T-cell (primary cell): ENCODE results near the gene CNTNAP2. TPM values are rescaled to one million over a fixed set of nuclear protein-coding genes. Genes with fewer than 3 reads are reported as not detected.

Experiments used
- ATAC-seq, 4 experiments: fragments of 200-7000 bp in 3 of 4; fragments of 150-1000 bp in 1 of 4; cut with Tn5 transposase; replicated peaks in 1 of 4; 1 replicate in 3 of 4; 2 replicates in 1 of 4; pipeline ENCODE4 v1.10.0; 2021; ENCODE audit warnings: moderate library complexity in 3 of 4, mild to moderate bottlenecking in 2 of 4, moderate number of reproducible peaks in 1 of 4
- CTCF ChIA-PET, 2 donors: fragments of 300-600 bp; sonication (Branson Sonifier 250); formaldehyde crosslinking; loops; one replicate each; lab custom pipeline; 2022; ENCODE audit warnings: antibody characterized with exemption in 2 of 2; lab: Charles Lee
- POLR2A ChIA-PET, 2 donors: fragments of 300-600 bp; sonication (Branson Sonifier 250); formaldehyde crosslinking; loops; one replicate each; lab custom pipeline; 2022; ENCODE audit warnings: antibody characterized with exemption in 2 of 2; lab: Charles Lee
- DNase-seq, 35 experiments: peaks; one replicate each; pipeline versions ENCODE4 v3.0.0 to v3.0.0-alpha.2; 2013 to 2023
- H3K27ac ChIP-seq: one replicate; pipeline ENCODE4 v1.5.1; 2013; ENCODE audit warnings: low read length
- H3K27me3 ChIP-seq, 2 experiments: replicated peaks in 1 of 2; 1 replicate in 1 of 2; 2 replicates in 1 of 2; pipeline versions ENCODE4 v1.6.1 to v1.7.0; 2013; ENCODE audit warnings: low read length in 1 of 2, mixed read lengths in 1 of 2; ENCODE audit not compliant: control insufficient read depth in 2 of 2, insufficient read depth in 2 of 2; ENCODE audit errors: extremely low read depth in 1 of 2
- H3K36me3 ChIP-seq, 2 donors: 1 replicate in 1 of 2; 2 replicates in 1 of 2; pipeline versions ENCODE4 v1.6.1 to v1.7.0; 2013; ENCODE audit warnings: low read length in 1 of 2; ENCODE audit not compliant: control insufficient read depth in 2 of 2, insufficient read depth in 1 of 2; ENCODE audit errors: extremely low read depth in 1 of 2
- H3K4me1 ChIP-seq, 2 experiments: 1 replicate in 1 of 2; 2 replicates in 1 of 2; pipeline versions ENCODE4 v1.6.1 to v1.7.0; 2013; ENCODE audit warnings: low read length in 2 of 2, mixed read lengths in 1 of 2; ENCODE audit not compliant: insufficient read depth in 2 of 2, control insufficient read depth in 1 of 2; ENCODE audit errors: extremely low read depth in 1 of 2
- H3K4me3 ChIP-seq, 2 donors: 1 replicate in 1 of 2; 2 replicates in 1 of 2; pipeline versions ENCODE4 v1.5.1 to v1.7.0; 2013; ENCODE audit warnings: mild to moderate bottlenecking in 2 of 2, low read length in 1 of 2, moderate library complexity in 1 of 2; ENCODE audit not compliant: control insufficient read depth in 1 of 2; ENCODE audit errors: extremely low read depth in 1 of 2
- H3K9me3 ChIP-seq: 2 replicates; pipeline ENCODE4 v1.7.0; 2013
- H3K27ac Mint-ChIP-seq, 2 donors: one replicate each; pipeline ENCODE4 v1.8.0; 2020 to 2021; ENCODE audit warnings: mild to moderate bottlenecking in 2 of 2, mixed read lengths in 2 of 2
- H3K27me3 Mint-ChIP-seq, 2 donors: one replicate each; pipeline ENCODE4 v1.8.0; 2021 to 2022; ENCODE audit warnings: mixed read lengths in 2 of 2
- H3K36me3 Mint-ChIP-seq: one replicate; pipeline ENCODE4 v1.8.0; 2021; ENCODE audit warnings: mixed read lengths
- H3K4me1 Mint-ChIP-seq, 3 donors: one replicate each; pipeline ENCODE4 v1.8.0; 2020 to 2022; ENCODE audit warnings: mixed read lengths in 3 of 3, mild to moderate bottlenecking in 1 of 3
- H3K4me3 Mint-ChIP-seq, 3 donors: one replicate each; pipeline ENCODE4 v1.8.0; 2020 to 2022; ENCODE audit warnings: mild to moderate bottlenecking in 3 of 3, mixed read lengths in 3 of 3, moderate library complexity in 3 of 3
- H3K9me3 Mint-ChIP-seq, 3 donors: one replicate each; pipeline ENCODE4 v1.8.0; 2020 to 2022; ENCODE audit warnings: mixed read lengths in 3 of 3
- WGBS: methylation state at CpG from one replicate; pipeline ENCODE4 v1.1.5; 2013; ENCODE audit warnings: missing lambda C conversion rate; ENCODE audit not compliant: insufficient coverage; 5-methylcytosine and 5-hydroxymethylcytosine counted together
- total RNA-seq, 35 experiments: library from RNA in 6 of 35; stranded (reverse) in 6 of 35; fragments of 120-200 nt in 1 of 35; gene quantifications; one replicate each; pipeline versions ENCODE4 v1.2.1 to v1.2.4 and lab custom pipeline; 2013 to 2026

CNTNAP2 gene
- total RNA-seq, 5 donors from 2014 or later (not counting 1 experiment from before 2014, with no cell fraction given) = 0.15 to 0.72 (median 0.21) TPM

DNA sequence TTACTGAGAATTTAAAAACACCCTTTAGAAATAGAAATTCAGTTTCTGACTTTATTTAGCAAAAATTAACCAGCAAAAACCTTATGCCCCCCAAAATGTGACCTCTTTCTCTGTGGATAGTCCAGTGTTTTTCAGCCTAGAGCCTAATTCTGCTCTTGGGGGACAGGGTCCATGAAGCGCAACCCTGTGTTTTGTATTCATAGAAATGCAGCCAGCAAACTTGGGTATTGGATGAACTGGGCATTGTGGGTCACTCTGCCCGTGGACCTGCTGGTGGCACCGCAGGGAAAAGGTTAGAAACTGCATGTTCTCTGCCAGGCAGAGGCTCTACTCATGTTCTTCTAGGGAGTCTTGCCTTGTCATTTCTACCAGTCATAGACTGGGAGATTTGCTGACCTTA is 1686.5 kb downstream of the CNTNAP2 start:
- Histone ChIP-seq H3K4me3 (no peak overlapping the region), H3K27ac (no peak overlapping the region), H3K27me3 (no peaks in the 10 kb centered on the region), H3K4me1 (no peaks in the 10 kb centered on the region), H3K9me3 (no peaks in the 10 kb centered on the region), H3K36me3 (no peaks in the 10 kb centered on the region)
- H3K27me3 Mint-ChIP-seq = no peaks in the 10 kb centered on the region
- H3K36me3 Mint-ChIP-seq = no peaks in the 10 kb centered on the region
- no peak overlapping the region for H3K27ac Mint-ChIP-seq
- H3K4me3 Mint-ChIP-seq = no peak overlapping the region
- H3K9me3 Mint-ChIP-seq = peaks cover 2 to 11% (median 6%) of the 10 kb centered on the region in 3 donors
- ChIA-PET CTCF (no interaction called here), POLR2A (no interaction called here)
- H3K4me1 Mint-ChIP-seq = no peaks in the 10 kb centered on the region
- DNase-seq (no peak), ATAC-seq (no peak)
- WGBS = 80% methylated on average over 2 of the region's 3 CpGs

DNA sequence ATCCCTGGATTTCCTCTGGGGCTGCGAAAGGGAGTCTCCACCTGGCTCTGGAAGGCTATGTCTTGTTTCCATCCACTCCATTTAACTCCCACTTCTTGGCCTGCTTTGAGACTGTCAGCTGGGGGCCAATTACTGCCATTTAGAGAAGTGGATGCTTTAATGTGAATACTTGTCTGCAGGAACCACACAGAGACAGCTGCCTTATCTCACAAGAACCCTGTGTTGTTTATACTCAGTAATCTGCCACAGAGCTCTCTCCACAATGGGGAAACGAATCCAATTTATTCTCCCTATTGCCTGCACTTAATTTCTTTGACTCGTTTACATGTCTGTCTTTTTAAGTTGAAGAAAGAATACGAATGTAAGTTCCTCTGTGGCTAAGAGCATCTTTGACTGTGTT is 1687.0 kb downstream of the CNTNAP2 start:
- no peak overlapping the region for H3K4me3 Mint-ChIP-seq
- H3K27me3 Mint-ChIP-seq = no peaks in the 10 kb centered on the region
- no peak overlapping the region for H3K27ac Mint-ChIP-seq
- H3K9me3 Mint-ChIP-seq = peaks cover 2 to 11% (median 10%) of the 10 kb centered on the region in 3 donors
- H3K9me3 ChIP-seq = no peaks in the 10 kb centered on the region
- no peaks in the 10 kb centered on the region for H3K36me3 Mint-ChIP-seq
- POLR2A ChIA-PET = no interaction called here
- CTCF ChIA-PET = no interaction called here
- H3K4me3 ChIP-seq = no peak overlapping the region
- no peaks in the 10 kb centered on the region for H3K27me3 ChIP-seq
- H3K27ac ChIP-seq = no peak overlapping the region
- WGBS = no CpG with 5 or more reads among the region's 4 CpGs
- no peak for DNase-seq
- no peak for ATAC-seq
- no peaks in the 10 kb centered on the region for H3K4me1 ChIP-seq
- H3K4me1 Mint-ChIP-seq = no peaks in the 10 kb centered on the region
- H3K36me3 ChIP-seq = no peaks in the 10 kb centered on the region

- no peak overlapping the region for H3K4me3 ChIP-seq
- DNase-seq (no peak), ATAC-seq (no peak)
- CTCF ChIA-PET = no interaction called here
- H3K36me3 ChIP-seq = no peaks in the 10 kb centered on the region
- Mint-ChIP-seq H3K27ac (no peak overlapping the region), H3K27me3 (no peaks in the 10 kb centered on the region), H3K4me1 (no peaks in the 10 kb centered on the region), H3K36me3 (no peaks in the 10 kb centered on the region), H3K9me3 (peaks cover 2 to 11% (median 7%) of the 10 kb centered on the region in 3 donors), H3K4me3 (no peak overlapping the region)
- no peaks in the 10 kb centered on the region for H3K9me3 ChIP-seq
- no peak overlapping the region for H3K27ac ChIP-seq
- no peaks in the 10 kb centered on the region for H3K27me3 ChIP-seq
- POLR2A ChIA-PET = no interaction called here
- no peaks in the 10 kb centered on the region for H3K4me1 ChIP-seq
Measured at GRCh38 chr7:147804032-147804431, 1687.4 kb downstream of the CNTNAP2 start.

DNA sequence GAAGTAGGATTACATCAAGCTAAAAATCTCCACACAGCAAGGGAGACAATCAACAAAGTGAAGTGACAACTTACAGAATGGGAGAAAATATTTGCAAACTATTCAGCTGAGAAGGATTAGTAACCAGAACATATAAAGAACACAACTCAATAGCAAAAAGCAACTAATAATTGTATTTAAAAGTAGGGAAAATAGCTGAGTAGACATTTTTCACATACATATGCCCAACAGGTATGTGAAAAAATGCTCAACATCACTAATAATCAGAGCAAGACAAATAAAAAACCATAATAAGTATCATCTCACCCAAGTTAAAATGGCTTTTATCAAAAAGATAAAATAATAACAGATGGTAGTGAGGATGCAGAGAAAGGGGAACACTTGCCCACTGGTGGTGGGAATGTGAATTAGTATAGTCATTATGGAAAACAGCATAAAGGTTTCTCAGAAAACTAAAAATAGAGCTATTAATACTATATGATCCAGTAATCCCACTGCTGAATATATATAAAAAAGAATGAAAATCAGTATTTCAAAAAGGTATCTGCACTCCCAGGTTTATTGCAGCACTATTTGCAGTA is 1689.5 kb downstream of the CNTNAP2 start:
- H3K4me1 Mint-ChIP-seq = no peaks in the 10 kb centered on the region
- no peak overlapping the region for H3K4me3 ChIP-seq
- H3K27me3 Mint-ChIP-seq = no peaks in the 10 kb centered on the region
- POLR2A ChIA-PET = no interaction called here
- CTCF ChIA-PET = no interaction called here
- H3K4me3 Mint-ChIP-seq = no peak overlapping the region
- H3K36me3 Mint-ChIP-seq = no peaks in the 10 kb centered on the region
- no peaks in the 10 kb centered on the region for H3K27me3 ChIP-seq
- DNase-seq (no peak), ATAC-seq (no peak)
- no peaks in the 10 kb centered on the region for H3K4me1 ChIP-seq
- no peaks in the 10 kb centered on the region for H3K36me3 ChIP-seq
- H3K27ac ChIP-seq = no peak overlapping the region
- H3K9me3 Mint-ChIP-seq = peaks cover 0 to 11% (median 6%) of the 10 kb centered on the region in 3 donors
- H3K9me3 ChIP-seq = no peaks in the 10 kb centered on the region
- H3K27ac Mint-ChIP-seq = no peak overlapping the region

GRCh38 chr7:147809786-147810185 is 1693.2 kb downstream of the CNTNAP2 start:
- ATAC-seq (no peak), DNase-seq (no peak)
- Histone ChIP-seq H3K27ac (no peak overlapping the region), H3K27me3 (no peaks in the 10 kb centered on the region), H3K9me3 (no peaks in the 10 kb centered on the region), H3K4me1 (no peaks in the 10 kb centered on the region), H3K36me3 (no peaks in the 10 kb centered on the region), H3K4me3 (no peak overlapping the region)
- H3K9me3 Mint-ChIP-seq = peaks cover 0 to 11% (median 6%) of the 10 kb centered on the region in 3 donors
- H3K36me3 Mint-ChIP-seq = no peaks in the 10 kb centered on the region
- H3K27ac Mint-ChIP-seq = no peak overlapping the region
- WGBS = 92% methylated on average over 2 of the region's 3 CpGs
- ChIA-PET POLR2A (no interaction called here), CTCF (no interaction called here)
- H3K4me3 Mint-ChIP-seq = no peak overlapping the region
- H3K27me3 Mint-ChIP-seq = no peaks in the 10 kb centered on the region
- no peaks in the 10 kb centered on the region for H3K4me1 Mint-ChIP-seq

GRCh38 chr7:147810269-147810668 is 1693.7 kb downstream of the CNTNAP2 start:
- Histone ChIP-seq H3K4me3 (no peak overlapping the region), H3K27ac (no peak overlapping the region), H3K4me1 (no peaks in the 10 kb centered on the region), H3K9me3 (no peaks in the 10 kb centered on the region), H3K36me3 (no peaks in the 10 kb centered on the region), H3K27me3 (no peaks in the 10 kb centered on the region)
- H3K27ac Mint-ChIP-seq = no peak overlapping the region
- no peaks in the 10 kb centered on the region for H3K27me3 Mint-ChIP-seq
- DNase-seq = no peak
- ChIA-PET CTCF (no interaction called here), POLR2A (no interaction called here)
- no peaks in the 10 kb centered on the region for H3K36me3 Mint-ChIP-seq
- ATAC-seq = no peak
- H3K4me1 Mint-ChIP-seq = no peaks in the 10 kb centered on the region
- peaks cover 0 to 10% (median 10%) of the 10 kb centered on the region in 3 donors for H3K9me3 Mint-ChIP-seq
- H3K4me3 Mint-ChIP-seq = no peak overlapping the region

DNA sequence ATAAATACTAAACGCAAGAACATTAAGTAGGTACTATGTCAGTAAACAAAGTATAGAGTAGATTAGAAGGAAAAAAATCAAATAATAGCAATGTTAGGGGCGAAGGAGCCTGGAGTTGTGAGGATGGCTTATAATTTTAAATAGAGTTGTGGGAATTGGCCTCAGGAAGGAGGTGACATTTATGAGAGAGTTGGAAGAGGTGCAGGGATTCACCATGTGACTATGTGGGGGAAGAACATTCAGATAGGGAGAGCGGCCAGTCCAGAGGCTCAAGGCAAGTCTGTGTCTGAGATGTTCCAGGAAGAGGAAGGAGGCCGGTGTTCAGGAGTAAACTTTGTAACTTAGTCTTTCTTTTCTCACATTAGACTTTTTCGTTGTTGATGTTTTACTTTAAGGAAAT is 1695.3 kb downstream of the CNTNAP2 start:
- Mint-ChIP-seq H3K36me3 (no peaks in the 10 kb centered on the region), H3K27ac (no peak overlapping the region)
- ATAC-seq = no peak

More for the DNA sequence above, 1695.3 kb downstream of the CNTNAP2 start:
- Histone ChIP-seq H3K36me3 (no peaks in the 10 kb centered on the region), H3K9me3 (no peaks in the 10 kb centered on the region), H3K4me1 (no peaks in the 10 kb centered on the region), H3K27ac (no peak overlapping the region), H3K27me3 (no peaks in the 10 kb centered on the region), H3K4me3 (no peak overlapping the region)
- Mint-ChIP-seq H3K4me1 (no peaks in the 10 kb centered on the region), H3K27me3 (no peaks in the 10 kb centered on the region), H3K4me3 (no peak overlapping the region), H3K9me3 (peaks cover 2 to 16% (median 6%) of the 10 kb centered on the region in 3 donors)
- ChIA-PET CTCF (no interaction called here), POLR2A (no interaction called here)
- no peak for DNase-seq
- 79% methylated on average over 2 of the region's 5 CpGs for WGBS
